ENCODE data around the gene PAK2. TPM values are rescaled to one million over a fixed set of nuclear protein-coding genes. Genes with fewer than 3 reads are reported as not detected.

The PAK2 gene
- total RNA-seq, 1 experiment from 2014 or later, result 70.4 TPM

DNA sequence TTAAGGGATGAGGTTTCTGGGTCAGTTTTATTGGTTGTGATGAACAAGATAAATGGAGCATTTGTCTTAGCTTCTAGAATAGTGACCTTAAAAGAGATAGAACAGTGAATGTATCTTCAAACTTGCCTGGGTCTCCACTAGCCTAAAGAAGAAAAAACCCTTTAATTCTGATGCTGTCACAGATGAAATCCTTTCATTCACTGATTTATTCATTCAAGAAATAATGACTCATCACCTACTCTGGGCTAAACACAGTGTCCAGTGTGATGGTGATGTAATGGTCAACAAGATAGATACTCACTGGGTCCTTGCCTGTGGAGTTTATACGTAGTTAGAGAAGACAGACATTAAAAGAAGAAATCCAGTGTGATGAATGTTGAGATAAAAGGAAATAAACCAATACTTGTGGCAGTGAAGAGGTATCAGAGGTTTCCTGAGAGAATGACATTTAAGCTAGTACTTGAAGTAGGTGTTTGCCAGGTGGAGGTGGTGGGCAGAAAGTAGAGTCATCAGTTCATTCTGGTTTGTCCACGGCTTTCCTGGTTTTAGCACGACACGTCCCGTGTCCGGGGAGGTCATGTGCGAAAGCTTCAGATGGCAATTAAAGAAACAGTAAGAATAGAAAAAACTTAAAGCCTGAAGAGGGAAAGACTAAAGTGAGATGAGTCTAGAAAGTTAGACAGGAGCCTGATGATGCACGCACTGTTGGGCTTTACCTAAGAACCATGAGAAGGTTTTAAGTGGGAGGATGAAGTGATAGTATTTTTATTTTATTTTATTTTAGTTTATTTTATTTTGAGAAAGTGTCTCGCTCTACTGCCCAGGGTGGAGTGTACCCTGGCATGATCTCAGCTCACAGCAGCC is 18.5 kb downstream of the PAK2 start:
- H3K27me3 Mint-ChIP-seq (ENCODE audit: unreplicated experiment), result no peaks in the 10 kb centered on the region
- DNase-seq, result no peak
- BruUV-seq (replicated peaks), result no TSS peak
- CTCF ChIA-PET, result no interaction called here
- TF ChIP-seq, protein P1, sequence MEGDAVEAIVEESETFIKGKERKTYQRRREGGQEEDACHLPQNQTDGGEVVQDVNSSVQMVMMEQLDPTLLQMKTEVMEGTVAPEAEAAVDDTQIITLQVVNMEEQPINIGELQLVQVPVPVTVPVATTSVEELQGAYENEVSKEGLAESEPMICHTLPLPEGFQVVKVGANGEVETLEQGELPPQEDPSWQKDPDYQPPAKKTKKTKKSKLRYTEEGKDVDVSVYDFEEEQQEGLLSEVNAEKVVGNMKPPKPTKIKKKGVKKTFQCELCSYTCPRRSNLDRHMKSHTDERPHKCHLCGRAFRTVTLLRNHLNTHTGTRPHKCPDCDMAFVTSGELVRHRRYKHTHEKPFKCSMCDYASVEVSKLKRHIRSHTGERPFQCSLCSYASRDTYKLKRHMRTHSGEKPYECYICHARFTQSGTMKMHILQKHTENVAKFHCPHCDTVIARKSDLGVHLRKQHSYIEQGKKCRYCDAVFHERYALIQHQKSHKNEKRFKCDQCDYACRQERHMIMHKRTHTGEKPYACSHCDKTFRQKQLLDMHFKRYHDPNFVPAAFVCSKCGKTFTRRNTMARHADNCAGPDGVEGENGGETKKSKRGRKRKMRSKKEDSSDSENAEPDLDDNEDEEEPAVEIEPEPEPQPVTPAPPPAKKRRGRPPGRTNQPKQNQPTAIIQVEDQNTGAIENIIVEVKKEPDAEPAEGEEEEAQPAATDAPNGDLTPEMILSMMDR (IDR thresholded peaks at IDR 0.05; ENCODE audit: unreplicated experiment), result no peak
- peak overlapping the region; percentile 18 for H3K27ac Mint-ChIP-seq (ENCODE audit: unreplicated experiment)
- peaks cover 10% of the 10 kb centered on the region for H3K9me3 Mint-ChIP-seq (ENCODE audit: low read depth, unreplicated experiment)
- peaks cover 23% of the 10 kb centered on the region for H3K36me3 Mint-ChIP-seq (ENCODE audit: insufficient read depth, unreplicated experiment)
- peaks cover 35% of the 10 kb centered on the region for H3K4me1 Mint-ChIP-seq (ENCODE audit: low read depth, unreplicated experiment)
- intact Hi-C loops (cut with micrococcal nuclease; ENCODE audit: unreplicated experiment), result no loop called here
- peak overlapping the region; percentile 1 for H3K4me3 Mint-ChIP-seq (ENCODE audit: low read depth, unreplicated experiment)

DNA sequence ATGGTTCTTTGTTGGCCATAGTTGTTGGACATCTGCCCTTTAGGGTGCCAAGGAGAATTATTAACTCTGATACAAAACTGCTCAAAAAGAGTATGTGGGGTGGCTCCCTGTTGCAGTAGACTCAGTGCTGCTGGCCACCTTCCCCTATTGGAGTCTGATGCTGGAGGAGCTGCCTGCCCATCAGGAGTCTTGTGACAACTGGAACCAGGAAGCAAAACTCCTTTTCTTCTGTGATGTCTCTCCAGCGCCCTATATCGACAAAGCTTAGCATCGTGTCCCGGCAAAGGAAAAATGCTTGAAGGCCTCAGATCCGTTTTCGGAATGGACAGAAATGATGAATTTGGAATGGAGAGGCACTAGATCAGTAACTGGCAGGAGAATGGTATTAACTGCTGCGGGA is 23.5 kb downstream of the PAK2 start:
- TF ChIP-seq, protein P1 (IDR thresholded peaks at IDR 0.05; ENCODE audit: unreplicated experiment), result no peak
- Mint-ChIP-seq H3K4me3 (ENCODE audit: low read depth, unreplicated experiment) (no peak overlapping the region), H3K27me3 (ENCODE audit: unreplicated experiment) (no peaks in the 10 kb centered on the region), H3K9me3 (ENCODE audit: low read depth, unreplicated experiment) (peaks cover 3% of the 10 kb centered on the region), H3K36me3 (ENCODE audit: insufficient read depth, unreplicated experiment) (peaks cover 9% of the 10 kb centered on the region), H3K27ac (ENCODE audit: unreplicated experiment) (no peak overlapping the region), H3K4me1 (ENCODE audit: low read depth, unreplicated experiment) (peaks cover 3% of the 10 kb centered on the region)
- intact Hi-C loops (cut with micrococcal nuclease; ENCODE audit: unreplicated experiment), result no loop called here
- no TSS peak for BruUV-seq (replicated peaks)
- DNase-seq, result no peak
- CTCF ChIA-PET, result interaction anchor here (0.6 kb wide), 1 partner anchor 14 kb away, joined by 3 read pairs; no protein-coding TSS in a partner anchor

DNA sequence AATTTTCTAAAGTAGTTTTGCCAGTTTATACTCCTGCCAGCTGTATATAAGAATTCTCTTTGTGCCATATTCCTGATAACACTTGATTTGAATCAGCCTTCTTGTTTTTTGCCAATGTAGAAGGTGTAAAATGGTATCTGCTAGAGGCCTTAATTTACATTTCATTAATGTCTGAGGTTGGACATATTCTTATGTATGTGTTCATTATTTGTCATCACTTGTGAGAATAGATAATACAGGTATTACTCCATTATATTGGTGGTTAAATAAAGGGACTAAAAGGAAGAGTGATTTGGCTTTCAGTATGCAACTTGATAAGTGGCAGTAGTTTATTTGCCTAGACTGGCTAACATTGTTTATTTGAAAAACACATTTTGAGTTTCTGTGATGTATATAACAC is 25.8 kb downstream of the PAK2 start:
- TF ChIP-seq, protein P1 (IDR thresholded peaks at IDR 0.05; ENCODE audit: unreplicated experiment), result no peak
- no TSS peak for BruUV-seq (replicated peaks)
- no peak for DNase-seq
- no peak overlapping the region for H3K4me3 Mint-ChIP-seq (ENCODE audit: low read depth, unreplicated experiment)
- CTCF ChIA-PET, result no interaction called here
- peaks cover 9% of the 10 kb centered on the region for H3K36me3 Mint-ChIP-seq (ENCODE audit: insufficient read depth, unreplicated experiment)
- no peaks in the 10 kb centered on the region for H3K27me3 Mint-ChIP-seq (ENCODE audit: unreplicated experiment)
- H3K27ac Mint-ChIP-seq (ENCODE audit: unreplicated experiment), result no peak overlapping the region
- peaks cover 3% of the 10 kb centered on the region for H3K9me3 Mint-ChIP-seq (ENCODE audit: low read depth, unreplicated experiment)
- H3K4me1 Mint-ChIP-seq (ENCODE audit: low read depth, unreplicated experiment), result no peaks in the 10 kb centered on the region
- intact Hi-C loops (cut with micrococcal nuclease; ENCODE audit: unreplicated experiment), result no loop called here

DNA sequence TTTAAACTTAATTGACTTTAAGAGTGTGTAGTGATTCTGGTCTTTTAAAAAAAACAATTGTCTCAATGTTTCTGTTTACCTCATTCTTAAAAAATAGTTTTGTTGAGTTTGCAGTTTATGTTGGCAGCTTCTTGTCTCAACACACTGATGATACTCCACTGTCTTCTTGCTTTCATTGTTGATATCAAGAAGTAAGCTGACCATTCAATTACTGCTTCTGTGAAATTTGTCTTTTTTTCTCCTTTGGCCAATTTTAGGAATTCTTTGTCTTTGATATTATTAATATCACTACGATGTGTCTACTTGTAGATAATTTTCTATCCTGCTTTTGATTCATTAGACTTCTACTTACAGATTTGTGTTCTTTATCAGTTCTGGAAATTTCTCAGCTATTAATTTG is 31.4 kb downstream of the PAK2 start:
- peaks cover 10% of the 10 kb centered on the region for H3K4me1 Mint-ChIP-seq (ENCODE audit: low read depth, unreplicated experiment)
- CTCF ChIA-PET, result no interaction called here
- BruUV-seq (replicated peaks), result no TSS peak
- TF ChIP-seq, protein P1 (IDR thresholded peaks at IDR 0.05; ENCODE audit: unreplicated experiment), result no peak
- H3K9me3 Mint-ChIP-seq (ENCODE audit: low read depth, unreplicated experiment), result no peaks in the 10 kb centered on the region
- H3K27me3 Mint-ChIP-seq (ENCODE audit: unreplicated experiment), result no peaks in the 10 kb centered on the region
- no peak overlapping the region for H3K4me3 Mint-ChIP-seq (ENCODE audit: low read depth, unreplicated experiment)
- DNase-seq, result no peak
- no peak overlapping the region for H3K27ac Mint-ChIP-seq (ENCODE audit: unreplicated experiment)
- intact Hi-C loops (cut with micrococcal nuclease; ENCODE audit: unreplicated experiment), result no loop called here
- no peaks in the 10 kb centered on the region for H3K36me3 Mint-ChIP-seq (ENCODE audit: insufficient read depth, unreplicated experiment)

Data from Calu3 (cell line).